Measurements from ENCODE around the gene SLC13A5. TPM values are rescaled to one million over a fixed set of nuclear protein-coding genes. Genes with fewer than 3 reads are reported as not detected.

SLC13A5 gene
- total and polyA plus RNA-seq, 9 of the 15 experiments (the other 6 are each of a cell fraction or from before 2014, with no cell fraction given): 0.04 TPM; not detected in 8

DNA sequence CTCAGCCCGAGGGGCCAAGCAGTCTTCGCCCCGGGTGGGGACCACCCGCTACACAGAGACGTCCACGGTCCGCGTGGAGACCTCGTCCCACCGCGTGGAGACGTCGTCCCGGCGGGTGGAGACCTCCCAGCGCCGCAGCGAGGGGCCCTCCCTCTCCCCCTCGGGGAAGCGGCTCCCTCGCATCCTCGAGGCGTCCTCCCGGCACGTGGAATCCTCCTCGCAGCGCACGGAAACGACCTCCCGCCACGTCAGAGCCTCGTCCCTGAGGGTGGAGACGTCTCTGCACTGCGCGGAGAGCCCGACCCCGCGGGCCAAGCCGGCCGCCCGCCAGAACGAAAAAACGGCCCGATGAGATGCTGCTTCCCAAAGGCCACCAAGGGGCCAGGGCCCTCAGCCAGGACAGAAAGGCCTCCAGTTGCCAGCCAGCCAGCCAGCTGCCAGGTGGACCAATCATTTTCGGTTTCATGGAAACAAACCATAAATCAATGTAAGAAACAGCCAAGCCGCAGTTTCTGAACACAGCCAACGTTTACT lies 61.2 kb downstream of the SLC13A5 start (continued):
- TF ChIP-seq, protein P1, sequence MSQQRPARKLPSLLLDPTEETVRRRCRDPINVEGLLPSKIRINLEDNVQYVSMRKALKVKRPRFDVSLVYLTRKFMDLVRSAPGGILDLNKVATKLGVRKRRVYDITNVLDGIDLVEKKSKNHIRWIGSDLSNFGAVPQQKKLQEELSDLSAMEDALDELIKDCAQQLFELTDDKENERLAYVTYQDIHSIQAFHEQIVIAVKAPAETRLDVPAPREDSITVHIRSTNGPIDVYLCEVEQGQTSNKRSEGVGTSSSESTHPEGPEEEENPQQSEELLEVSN (IDR thresholded peaks at IDR 0.05; ENCODE audit: borderline replicate concordance in 1 of 2, extremely low read depth in 1 of 2, insufficient read depth in 1 of 2, insufficient read length in 1 of 2, low read depth in 1 of 2, low read length in 1 of 2, poor library complexity in 1 of 2, severe bottlenecking in 1 of 2): peak; percentile 77
- TF ChIP-seq SMAD4 (CRISPR knock-in tag; conservative IDR thresholded peaks at IDR 0.05) (0 out of 2 replicates have a peak, but pooled peaks have one; percentile 36), TRIM28 (IDR thresholded peaks at IDR 0.05) (no peak), HDAC1 (IDR thresholded peaks at IDR 0.05) (no peak), SMAD2 (IDR thresholded peaks at IDR 0.05; ENCODE audit: low read depth, low read length) (no peak), ZNF766 (CRISPR knock-in tag; conservative IDR thresholded peaks at IDR 0.05) (no peak), ZZZ3 (IDR thresholded peaks at IDR 0.05) (no peak), ZNF133 (CRISPR knock-in tag; IDR thresholded peaks at IDR 0.05) (no peak), ILF3 (IDR thresholded peaks at IDR 0.05; ENCODE audit: borderline replicate concordance) (no peak), BCOR (IDR thresholded peaks at IDR 0.05) (no peak)
- TF ChIP-seq, protein P2, sequence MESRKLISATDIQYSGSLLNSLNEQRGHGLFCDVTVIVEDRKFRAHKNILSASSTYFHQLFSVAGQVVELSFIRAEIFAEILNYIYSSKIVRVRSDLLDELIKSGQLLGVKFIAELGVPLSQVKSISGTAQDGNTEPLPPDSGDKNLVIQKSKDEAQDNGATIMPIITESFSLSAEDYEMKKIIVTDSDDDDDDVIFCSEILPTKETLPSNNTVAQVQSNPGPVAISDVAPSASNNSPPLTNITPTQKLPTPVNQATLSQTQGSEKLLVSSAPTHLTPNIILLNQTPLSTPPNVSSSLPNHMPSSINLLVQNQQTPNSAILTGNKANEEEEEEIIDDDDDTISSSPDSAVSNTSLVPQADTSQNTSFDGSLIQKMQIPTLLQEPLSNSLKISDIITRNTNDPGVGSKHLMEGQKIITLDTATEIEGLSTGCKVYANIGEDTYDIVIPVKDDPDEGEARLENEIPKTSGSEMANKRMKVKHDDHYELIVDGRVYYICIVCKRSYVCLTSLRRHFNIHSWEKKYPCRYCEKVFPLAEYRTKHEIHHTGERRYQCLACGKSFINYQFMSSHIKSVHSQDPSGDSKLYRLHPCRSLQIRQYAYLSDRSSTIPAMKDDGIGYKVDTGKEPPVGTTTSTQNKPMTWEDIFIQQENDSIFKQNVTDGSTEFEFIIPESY (CRISPR knock-in tag; IDR thresholded peaks at IDR 0.05): peak; percentile 85; the same call in 1 of the 2 replicates
- TF ChIP-seq, protein P3, sequence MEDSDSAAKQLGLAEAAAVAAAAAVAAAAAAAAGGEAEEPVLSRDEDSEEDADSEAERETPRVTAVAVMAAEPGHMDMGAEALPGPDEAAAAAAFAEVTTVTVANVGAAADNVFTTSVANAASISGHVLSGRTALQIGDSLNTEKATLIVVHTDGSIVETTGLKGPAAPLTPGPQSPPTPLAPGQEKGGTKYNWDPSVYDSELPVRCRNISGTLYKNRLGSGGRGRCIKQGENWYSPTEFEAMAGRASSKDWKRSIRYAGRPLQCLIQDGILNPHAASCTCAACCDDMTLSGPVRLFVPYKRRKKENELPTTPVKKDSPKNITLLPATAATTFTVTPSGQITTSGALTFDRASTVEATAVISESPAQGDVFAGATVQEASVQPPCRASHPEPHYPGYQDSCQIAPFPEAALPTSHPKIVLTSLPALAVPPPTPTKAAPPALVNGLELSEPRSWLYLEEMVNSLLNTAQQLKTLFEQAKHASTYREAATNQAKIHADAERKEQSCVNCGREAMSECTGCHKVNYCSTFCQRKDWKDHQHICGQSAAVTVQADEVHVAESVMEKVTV (CRISPR knock-in tag; IDR thresholded peaks at IDR 0.05): no peak
